Measurements from ENCODE around the gene CUL1. TPM values are rescaled to one million over a fixed set of nuclear protein-coding genes. Genes with fewer than 3 reads are reported as not detected.

CUL1 gene
- total and polyA plus RNA-seq, 2 experiments from 2014 or later, result 35.6 to 71.3 TPM

DNA sequence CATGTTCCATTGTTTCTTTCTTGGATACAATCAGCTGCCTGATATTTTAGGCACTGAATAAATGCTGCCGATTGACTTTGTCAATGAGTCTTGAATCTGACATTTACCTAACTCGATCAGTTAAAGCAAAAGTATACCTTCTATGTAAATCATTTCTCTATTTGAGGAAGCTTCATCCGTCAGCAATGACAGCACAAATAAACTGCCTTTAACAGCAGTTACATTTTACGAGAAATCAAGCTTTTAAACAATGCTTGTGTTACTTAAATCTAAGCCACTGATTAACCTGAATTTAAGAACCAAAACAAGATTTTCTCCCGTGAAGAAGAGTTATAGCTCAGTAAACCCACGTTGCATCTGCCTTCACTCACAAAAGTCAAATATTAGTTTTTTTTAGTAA is 71.3 kb downstream of the CUL1 start (continued):
- TF ChIP-seq, protein P1, sequence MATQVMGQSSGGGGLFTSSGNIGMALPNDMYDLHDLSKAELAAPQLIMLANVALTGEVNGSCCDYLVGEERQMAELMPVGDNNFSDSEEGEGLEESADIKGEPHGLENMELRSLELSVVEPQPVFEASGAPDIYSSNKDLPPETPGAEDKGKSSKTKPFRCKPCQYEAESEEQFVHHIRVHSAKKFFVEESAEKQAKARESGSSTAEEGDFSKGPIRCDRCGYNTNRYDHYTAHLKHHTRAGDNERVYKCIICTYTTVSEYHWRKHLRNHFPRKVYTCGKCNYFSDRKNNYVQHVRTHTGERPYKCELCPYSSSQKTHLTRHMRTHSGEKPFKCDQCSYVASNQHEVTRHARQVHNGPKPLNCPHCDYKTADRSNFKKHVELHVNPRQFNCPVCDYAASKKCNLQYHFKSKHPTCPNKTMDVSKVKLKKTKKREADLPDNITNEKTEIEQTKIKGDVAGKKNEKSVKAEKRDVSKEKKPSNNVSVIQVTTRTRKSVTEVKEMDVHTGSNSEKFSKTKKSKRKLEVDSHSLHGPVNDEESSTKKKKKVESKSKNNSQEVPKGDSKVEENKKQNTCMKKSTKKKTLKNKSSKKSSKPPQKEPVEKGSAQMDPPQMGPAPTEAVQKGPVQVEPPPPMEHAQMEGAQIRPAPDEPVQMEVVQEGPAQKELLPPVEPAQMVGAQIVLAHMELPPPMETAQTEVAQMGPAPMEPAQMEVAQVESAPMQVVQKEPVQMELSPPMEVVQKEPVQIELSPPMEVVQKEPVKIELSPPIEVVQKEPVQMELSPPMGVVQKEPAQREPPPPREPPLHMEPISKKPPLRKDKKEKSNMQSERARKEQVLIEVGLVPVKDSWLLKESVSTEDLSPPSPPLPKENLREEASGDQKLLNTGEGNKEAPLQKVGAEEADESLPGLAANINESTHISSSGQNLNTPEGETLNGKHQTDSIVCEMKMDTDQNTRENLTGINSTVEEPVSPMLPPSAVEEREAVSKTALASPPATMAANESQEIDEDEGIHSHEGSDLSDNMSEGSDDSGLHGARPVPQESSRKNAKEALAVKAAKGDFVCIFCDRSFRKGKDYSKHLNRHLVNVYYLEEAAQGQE (IDR thresholded peaks at IDR 0.05; ENCODE audit: unreplicated experiment), result no peak
- TF ChIP-seq, protein P2, sequence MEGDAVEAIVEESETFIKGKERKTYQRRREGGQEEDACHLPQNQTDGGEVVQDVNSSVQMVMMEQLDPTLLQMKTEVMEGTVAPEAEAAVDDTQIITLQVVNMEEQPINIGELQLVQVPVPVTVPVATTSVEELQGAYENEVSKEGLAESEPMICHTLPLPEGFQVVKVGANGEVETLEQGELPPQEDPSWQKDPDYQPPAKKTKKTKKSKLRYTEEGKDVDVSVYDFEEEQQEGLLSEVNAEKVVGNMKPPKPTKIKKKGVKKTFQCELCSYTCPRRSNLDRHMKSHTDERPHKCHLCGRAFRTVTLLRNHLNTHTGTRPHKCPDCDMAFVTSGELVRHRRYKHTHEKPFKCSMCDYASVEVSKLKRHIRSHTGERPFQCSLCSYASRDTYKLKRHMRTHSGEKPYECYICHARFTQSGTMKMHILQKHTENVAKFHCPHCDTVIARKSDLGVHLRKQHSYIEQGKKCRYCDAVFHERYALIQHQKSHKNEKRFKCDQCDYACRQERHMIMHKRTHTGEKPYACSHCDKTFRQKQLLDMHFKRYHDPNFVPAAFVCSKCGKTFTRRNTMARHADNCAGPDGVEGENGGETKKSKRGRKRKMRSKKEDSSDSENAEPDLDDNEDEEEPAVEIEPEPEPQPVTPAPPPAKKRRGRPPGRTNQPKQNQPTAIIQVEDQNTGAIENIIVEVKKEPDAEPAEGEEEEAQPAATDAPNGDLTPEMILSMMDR (conservative IDR thresholded peaks at IDR 0.05; ENCODE audit: low read depth in 2 of 2), result no peak

DNA sequence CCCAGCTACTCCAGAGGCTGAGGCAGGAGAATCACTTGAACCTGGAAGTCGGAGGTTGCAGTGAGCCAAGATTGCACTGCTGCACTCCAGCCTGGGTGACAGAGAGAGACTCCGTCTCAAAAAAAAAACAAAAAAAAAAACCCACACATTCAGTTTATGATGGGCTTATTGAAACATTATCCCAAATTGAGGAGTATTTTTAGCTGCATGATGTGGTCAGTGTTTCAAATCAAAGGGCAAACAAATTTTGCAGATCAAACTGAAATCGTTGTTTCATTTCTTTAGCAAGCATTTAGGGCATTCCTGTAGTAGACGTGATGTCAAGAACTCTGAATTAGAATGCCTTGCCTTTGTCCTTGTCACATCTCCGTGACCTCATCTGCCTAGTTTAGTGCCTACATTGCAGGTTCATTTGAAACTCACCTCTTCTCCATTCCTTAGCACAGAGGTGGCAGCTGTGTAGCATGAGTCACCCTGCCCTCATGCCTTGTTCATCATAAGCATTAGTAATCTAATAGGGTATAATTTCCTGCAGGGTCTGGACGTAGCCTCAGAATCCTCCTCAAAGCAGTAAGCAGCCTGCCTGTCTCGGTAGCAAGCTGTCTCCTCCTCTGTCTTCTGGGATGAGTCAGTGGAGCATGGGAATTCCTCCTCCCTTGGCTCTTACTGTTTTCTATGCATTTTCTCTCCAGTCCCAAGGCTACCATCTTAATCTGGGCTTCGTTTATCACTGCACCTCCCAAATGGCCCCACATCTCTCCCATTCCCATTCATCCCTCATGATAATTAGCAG is 73.8 kb downstream of the CUL1 start:
- H3K27me3 Mint-ChIP-seq (ENCODE audit: insufficient read depth, low read depth, poor library complexity), result peaks cover 5% of the 10 kb centered on the region
- TF ChIP-seq, protein P3, sequence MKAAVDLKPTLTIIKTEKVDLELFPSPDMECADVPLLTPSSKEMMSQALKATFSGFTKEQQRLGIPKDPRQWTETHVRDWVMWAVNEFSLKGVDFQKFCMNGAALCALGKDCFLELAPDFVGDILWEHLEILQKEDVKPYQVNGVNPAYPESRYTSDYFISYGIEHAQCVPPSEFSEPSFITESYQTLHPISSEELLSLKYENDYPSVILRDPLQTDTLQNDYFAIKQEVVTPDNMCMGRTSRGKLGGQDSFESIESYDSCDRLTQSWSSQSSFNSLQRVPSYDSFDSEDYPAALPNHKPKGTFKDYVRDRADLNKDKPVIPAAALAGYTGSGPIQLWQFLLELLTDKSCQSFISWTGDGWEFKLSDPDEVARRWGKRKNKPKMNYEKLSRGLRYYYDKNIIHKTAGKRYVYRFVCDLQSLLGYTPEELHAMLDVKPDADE (IDR thresholded peaks at IDR 0.05), result no peak
- TF ChIP-seq JUNB (IDR thresholded peaks at IDR 0.05; ENCODE audit: unreplicated experiment) (no peak), POLR2AphosphoS5 (IDR thresholded peaks at IDR 0.05; ENCODE audit: low read depth) (no peak), ZNF331 (CRISPR knock-in tag; IDR thresholded peaks at IDR 0.05; ENCODE audit: low read depth) (no peak), EZH2 (IDR thresholded peaks at IDR 0.05; ENCODE audit: low read depth, unreplicated experiment) (no peak), NANOG (IDR thresholded peaks at IDR 0.05; ENCODE audit: borderline replicate concordance) (no peak), CREB1 (CRISPR knock-in tag; IDR thresholded peaks at IDR 0.05; ENCODE audit: low read depth) (no peak), EZH2phosphoT487 (IDR thresholded peaks at IDR 0.05; ENCODE audit: unreplicated experiment) (no peak), ZNF114 (CRISPR knock-in tag; IDR thresholded peaks at IDR 0.05) (no peak)
- TF ChIP-seq, protein P2 (conservative IDR thresholded peaks at IDR 0.05; ENCODE audit: low read depth in 2 of 2), result no peak
- TF ChIP-seq, protein P1 (IDR thresholded peaks at IDR 0.05; ENCODE audit: unreplicated experiment), result no peak

More for the DNA sequence above, 73.8 kb downstream of the CUL1 start:
- Mint-ChIP-seq H3K4me3 (no peak overlapping the region), H3K9me3 (no peaks in the 10 kb centered on the region), H3K27ac (peak overlapping the region; percentile 73), H3K36me3 (ENCODE audit: low read depth) (peaks cover 51% of the 10 kb centered on the region), H3K4me1 (peaks cover 43% of the 10 kb centered on the region)
- H3F3A ChIP-seq (replicated peaks; ENCODE audit: low read depth), result no peaks in the 10 kb centered on the region
- DNase-seq (ENCODE audit: low spot score) (no peak), ATAC-seq (no peak; the same call in 2 of the 3 replicates)
- no peak overlapping the region for H3K27ac ChIP-seq (ENCODE audit: low read depth)
- peaks cover 10% of the 10 kb centered on the region for H3K79me2 ChIP-seq (replicated peaks; ENCODE audit: insufficient read depth)
- H3K9me2 ChIP-seq (ENCODE audit: insufficient read depth), result no peaks in the 10 kb centered on the region
- H2AFZ ChIP-seq, result no peak overlapping the region
- H3K4me1 ChIP-seq (ENCODE audit: insufficient read depth), result peaks cover 28% of the 10 kb centered on the region
- H3K4me3 ChIP-seq, result no peak overlapping the region
- no peak overlapping the region for H3K4me2 ChIP-seq
- no peaks in the 10 kb centered on the region for H3K27me3 ChIP-seq (ENCODE audit: insufficient read depth)
- peaks cover 5% of the 10 kb centered on the region; the same call in 1 of the 2 replicates for H3K36me3 ChIP-seq (ENCODE audit: insufficient read depth)
- H4K20me1 ChIP-seq (replicated peaks; ENCODE audit: insufficient read depth), result no peaks in the 10 kb centered on the region
